Measurements from ENCODE around the gene GOLIM4. TPM values are rescaled to one million over a fixed set of nuclear protein-coding genes. Genes with fewer than 3 reads are reported as not detected.

The GOLIM4 gene
- total RNA-seq, 1 experiment from 2014 or later = 24.6 TPM

DNA sequence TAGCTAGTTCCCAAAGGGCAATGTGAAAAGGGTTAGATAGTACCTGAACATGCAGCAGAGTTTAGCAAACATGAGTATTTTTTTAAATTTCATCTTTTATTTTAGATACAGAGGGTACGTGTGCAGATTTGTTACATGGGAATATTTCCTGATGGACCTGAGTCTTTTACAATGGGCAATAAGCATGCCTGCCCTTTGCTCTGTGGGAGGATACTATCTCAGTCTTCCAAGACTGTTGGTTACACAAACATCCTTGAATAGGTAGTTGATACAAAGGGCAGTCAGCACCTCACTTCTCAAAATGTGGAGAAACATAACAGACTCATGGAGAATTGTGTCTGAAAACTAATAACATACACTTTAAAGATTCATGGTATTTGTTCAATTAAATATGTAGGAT is 103.3 kb downstream of the GOLIM4 start:
- no peak overlapping the region for H3K4me2 ChIP-seq (ENCODE audit: insufficient read depth, insufficient read length, low read length)
- no peak for DNase-seq
- H3K4me1 ChIP-seq (ENCODE audit: insufficient read depth, low read length) = no peaks in the 10 kb centered on the region
- H2BK15ac ChIP-seq (ENCODE audit: low read depth, low read length) = no peak overlapping the region
- H3K9ac ChIP-seq (ENCODE audit: extremely low read depth, insufficient read length, low read length) = no peak overlapping the region
- no peaks in the 10 kb centered on the region for H3K23me2 ChIP-seq (ENCODE audit: insufficient read length, low read depth, low read length, poor library complexity, severe bottlenecking)
- no peak overlapping the region for H3T11ph ChIP-seq (ENCODE audit: low read length)
- Mint-ChIP-seq H3K27ac (no peak overlapping the region), H3K4me1 (no peaks in the 10 kb centered on the region), H3K36me3 (ENCODE audit: insufficient read depth in 1 of 3, low read depth in 3 of 3) (no peaks in the 10 kb centered on the region), H3K27me3 (ENCODE audit: low read depth) (no peaks in the 10 kb centered on the region), H3K4me3 (no peak overlapping the region), H3K9me3 (no peaks in the 10 kb centered on the region)
- H3K4ac ChIP-seq (ENCODE audit: low read depth, low read length) = no peak overlapping the region
- TF ChIP-seq, protein P1, sequence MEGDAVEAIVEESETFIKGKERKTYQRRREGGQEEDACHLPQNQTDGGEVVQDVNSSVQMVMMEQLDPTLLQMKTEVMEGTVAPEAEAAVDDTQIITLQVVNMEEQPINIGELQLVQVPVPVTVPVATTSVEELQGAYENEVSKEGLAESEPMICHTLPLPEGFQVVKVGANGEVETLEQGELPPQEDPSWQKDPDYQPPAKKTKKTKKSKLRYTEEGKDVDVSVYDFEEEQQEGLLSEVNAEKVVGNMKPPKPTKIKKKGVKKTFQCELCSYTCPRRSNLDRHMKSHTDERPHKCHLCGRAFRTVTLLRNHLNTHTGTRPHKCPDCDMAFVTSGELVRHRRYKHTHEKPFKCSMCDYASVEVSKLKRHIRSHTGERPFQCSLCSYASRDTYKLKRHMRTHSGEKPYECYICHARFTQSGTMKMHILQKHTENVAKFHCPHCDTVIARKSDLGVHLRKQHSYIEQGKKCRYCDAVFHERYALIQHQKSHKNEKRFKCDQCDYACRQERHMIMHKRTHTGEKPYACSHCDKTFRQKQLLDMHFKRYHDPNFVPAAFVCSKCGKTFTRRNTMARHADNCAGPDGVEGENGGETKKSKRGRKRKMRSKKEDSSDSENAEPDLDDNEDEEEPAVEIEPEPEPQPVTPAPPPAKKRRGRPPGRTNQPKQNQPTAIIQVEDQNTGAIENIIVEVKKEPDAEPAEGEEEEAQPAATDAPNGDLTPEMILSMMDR (conservative IDR thresholded peaks at IDR 0.05) = no peak
- no peaks in the 10 kb centered on the region for H3K27me3 ChIP-seq (ENCODE audit: insufficient read depth, low read length)
- H2BK5ac ChIP-seq (ENCODE audit: insufficient read length, low read length) = no peak overlapping the region
- no peak overlapping the region for H2AFZ ChIP-seq (ENCODE audit: low read length)
- no peak overlapping the region for H3K18ac ChIP-seq (ENCODE audit: insufficient read length, low read depth, low read length)
- no peak overlapping the region for H3K14ac ChIP-seq (ENCODE audit: insufficient read depth, low read length)
- no peak overlapping the region for H3K23ac ChIP-seq (ENCODE audit: insufficient read length, low read depth, low read length)
- H2AK5ac ChIP-seq (ENCODE audit: insufficient read length, low read length) = no peak overlapping the region
- H3K27ac ChIP-seq (ENCODE audit: insufficient read length, low read depth, low read length) = no peak overlapping the region
- no peaks in the 10 kb centered on the region for H4K20me1 ChIP-seq (ENCODE audit: control insufficient read depth, insufficient read depth, insufficient read length)
- H3K79me2 ChIP-seq (ENCODE audit: insufficient read depth, low read length) = no peaks in the 10 kb centered on the region
- no peaks in the 10 kb centered on the region for H3K79me1 ChIP-seq (ENCODE audit: insufficient read depth, low read depth, low read length, poor library complexity, severe bottlenecking)
- no peak overlapping the region for H3K56ac ChIP-seq (ENCODE audit: insufficient read length, low read depth, low read length)
- H4K91ac ChIP-seq (ENCODE audit: insufficient read length, low read depth, low read length) = no peak overlapping the region
- H2BK120ac ChIP-seq (ENCODE audit: low read depth, low read length, poor library complexity, severe bottlenecking) = no peak overlapping the region
- no peak overlapping the region for H2BK20ac ChIP-seq (ENCODE audit: low read depth, low read length, poor library complexity, severe bottlenecking)
- H4K8ac ChIP-seq (replicated peaks; ENCODE audit: insufficient read length, low read depth, low read length) = no peak overlapping the region
- no peak overlapping the region for H2BK12ac ChIP-seq (ENCODE audit: insufficient read length, low read depth, low read length)
- H3K9me3 ChIP-seq (ENCODE audit: control insufficient read depth, low read depth, low read length) = no peaks in the 10 kb centered on the region
- no CpG with 5 or more reads among the region's 1 CpG for WGBS (ENCODE audit: extremely low coverage, insufficient read length, low lambda C conversion rate)
- no peak overlapping the region for H4K5ac ChIP-seq (ENCODE audit: insufficient read length, low read depth, low read length)
